ENCODE measurements around the gene SOX5.
"Not testable (repeated sequence)": the region's sequence is repeated elsewhere in the genome, so short reads cannot be mapped to it uniquely, and the experiment has no call there.

Gene SOX5

GRCh38 chr12:23721268-23721667 is 228.2 kb downstream of the SOX5 start:
- CTCF ChIA-PET, result interaction anchor here (0.7 kb wide), 1 partner anchor 892 kb away, joined by 3 read pairs; no protein-coding TSS in a partner anchor
- DNase-seq (ENCODE audit: extremely low spot score), result no peak
- TF ChIP-seq SP1 (IDR thresholded peaks at IDR 0.05), result no peak
- no peak for TF ChIP-seq LEF1 (IDR thresholded peaks at IDR 0.05; ENCODE audit: borderline replicate concordance)
- TF ChIP-seq L3MBTL2 (conservative IDR thresholded peaks at IDR 0.05), result no peak
- no peak for TF ChIP-seq PKNOX1 (IDR thresholded peaks at IDR 0.05)
- no peak for TF ChIP-seq BHLHE40 (IDR thresholded peaks at IDR 0.05; ENCODE audit: borderline replicate concordance)
- TF ChIP-seq ZNF384 (IDR thresholded peaks at IDR 0.05), result no peak
- no peak for TF ChIP-seq HDGF (IDR thresholded peaks at IDR 0.05; ENCODE audit: borderline replicate concordance)
- TF ChIP-seq FOXK2 (IDR thresholded peaks at IDR 0.05), result no peak
- POLR2A ChIA-PET, result no interaction called here

DNA sequence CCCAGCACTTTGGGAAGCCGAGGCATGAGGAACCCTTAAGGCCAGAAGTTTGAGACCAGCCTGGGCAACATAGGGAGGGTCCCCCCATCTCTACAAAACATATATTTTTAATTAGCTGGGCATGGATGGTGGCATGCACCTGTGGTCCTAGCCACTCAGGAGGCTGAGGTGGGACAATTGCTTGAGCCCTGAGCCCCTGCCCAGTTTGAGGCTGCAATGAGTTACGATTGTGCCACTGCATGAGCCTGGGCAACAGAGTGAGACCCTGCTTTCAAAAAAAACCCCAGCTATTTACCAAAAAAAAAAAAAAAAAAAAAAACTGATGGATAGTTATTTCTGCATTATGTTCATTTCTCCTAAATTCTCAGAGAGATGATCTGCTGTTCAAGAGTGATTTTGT is 230.0 kb downstream of the SOX5 start:
- no peak for TF ChIP-seq HDGF (IDR thresholded peaks at IDR 0.05; ENCODE audit: borderline replicate concordance)
- no peak for TF ChIP-seq ELF4 (IDR thresholded peaks at IDR 0.05)
- no peak for TF ChIP-seq SUZ12 (IDR thresholded peaks at IDR 0.05)
- no peak for TF ChIP-seq FOXM1 (IDR thresholded peaks at IDR 0.05; ENCODE audit: borderline replicate concordance)
- no peak for TF ChIP-seq FOXA1 (IDR thresholded peaks at IDR 0.05)
- TF ChIP-seq L3MBTL2 (conservative IDR thresholded peaks at IDR 0.05), result no peak
- TF ChIP-seq TARDBP (IDR thresholded peaks at IDR 0.05), result no peak
- no peak for TF ChIP-seq LEF1 (IDR thresholded peaks at IDR 0.05; ENCODE audit: borderline replicate concordance)
- TF ChIP-seq CTBP1 (IDR thresholded peaks at IDR 0.05; ENCODE audit: borderline replicate concordance), result no peak
- no peak for TF ChIP-seq BHLHE40 (IDR thresholded peaks at IDR 0.05; ENCODE audit: borderline replicate concordance)
- no peak for DNase-seq (ENCODE audit: extremely low spot score)
- CTCF ChIA-PET, result interaction anchor here (0.7 kb wide), 1 partner anchor 31 kb away, joined by 3 read pairs; no protein-coding TSS in a partner anchor
- POLR2A ChIA-PET, result no interaction called here

DNA sequence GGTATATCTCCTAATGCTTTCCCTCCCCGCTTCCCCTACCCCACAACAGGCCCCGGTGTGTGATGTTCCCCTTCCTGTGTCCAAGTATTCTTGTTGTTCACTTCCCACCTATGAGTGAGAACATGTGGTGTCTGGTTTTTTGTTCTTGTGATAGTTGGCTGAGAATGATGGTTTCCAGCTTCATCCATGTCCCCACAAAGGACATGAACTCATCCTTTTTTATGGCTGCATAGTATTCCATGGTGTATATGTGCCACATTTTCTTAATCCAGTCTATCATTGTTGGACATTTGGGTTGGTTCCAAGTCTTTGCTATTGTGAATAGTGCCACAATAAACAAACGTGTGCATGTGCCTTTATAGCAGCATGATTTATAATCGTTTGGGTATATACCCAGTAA is 239.1 kb downstream of the SOX5 start:
- POLR2A ChIA-PET, CTCF ChIA-PET: not testable (repeated sequence)

DNA sequence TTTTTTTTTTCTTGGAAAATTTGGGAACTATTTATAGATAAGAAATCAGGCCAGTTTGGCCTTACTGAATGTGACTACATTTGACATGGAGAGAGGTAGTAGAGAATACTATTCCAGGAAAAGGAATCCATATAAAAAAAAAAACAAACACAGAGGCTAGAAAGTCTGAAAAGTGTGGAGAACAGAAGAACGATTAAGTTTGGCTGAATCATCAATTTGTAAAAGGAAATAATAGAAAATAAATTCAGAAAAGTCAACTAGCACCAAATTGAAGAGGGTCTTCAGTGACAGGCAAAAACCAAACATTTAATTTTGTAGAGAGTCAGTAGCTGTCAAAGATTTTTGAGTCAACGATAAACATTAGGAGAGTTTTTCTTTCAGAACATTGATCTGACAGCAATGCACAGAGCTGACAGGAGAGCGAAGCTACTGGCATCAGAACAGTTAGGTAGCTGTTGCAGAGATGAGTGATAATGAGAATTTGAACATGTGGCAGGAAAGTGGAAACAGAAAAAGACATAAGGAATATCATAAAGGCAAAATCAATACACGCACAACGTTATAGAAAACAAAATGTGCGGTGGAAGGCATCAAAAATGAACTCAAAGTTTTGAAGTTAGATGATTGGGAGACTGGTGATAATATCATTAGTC is 241.2 kb downstream of the SOX5 start:
- no peak for DNase-seq (ENCODE audit: extremely low spot score)
- no peak for TF ChIP-seq PKNOX1 (IDR thresholded peaks at IDR 0.05)
- TF ChIP-seq FOXK2 (IDR thresholded peaks at IDR 0.05), result no peak
- TF ChIP-seq FOXA1 (IDR thresholded peaks at IDR 0.05), result no peak
- no peak for TF ChIP-seq BHLHE40 (IDR thresholded peaks at IDR 0.05; ENCODE audit: borderline replicate concordance)
- no peak for TF ChIP-seq FOXM1 (IDR thresholded peaks at IDR 0.05; ENCODE audit: borderline replicate concordance)
- TF ChIP-seq TARDBP (IDR thresholded peaks at IDR 0.05), result no peak
- no peak for TF ChIP-seq L3MBTL2 (conservative IDR thresholded peaks at IDR 0.05)
- no peak for TF ChIP-seq SP1 (IDR thresholded peaks at IDR 0.05)
- no peak for TF ChIP-seq HDGF (IDR thresholded peaks at IDR 0.05; ENCODE audit: borderline replicate concordance)
- ChIA-PET POLR2A (no interaction called here), CTCF (no interaction called here)

More for the DNA sequence above, 239.1 kb downstream of the SOX5 start:
- not testable (repeated sequence) for DNase-seq (ENCODE audit: extremely low spot score)

- TF ChIP-seq FOXM1 (IDR thresholded peaks at IDR 0.05; ENCODE audit: borderline replicate concordance) (no peak), NFRKB (IDR thresholded peaks at IDR 0.05) (no peak), FOXA1 (IDR thresholded peaks at IDR 0.05) (no peak), SP1 (IDR thresholded peaks at IDR 0.05) (no peak), BHLHE40 (IDR thresholded peaks at IDR 0.05; ENCODE audit: borderline replicate concordance) (no peak), PKNOX1 (IDR thresholded peaks at IDR 0.05) (no peak), L3MBTL2 (conservative IDR thresholded peaks at IDR 0.05) (no peak), TARDBP (IDR thresholded peaks at IDR 0.05) (no peak), ARNT (IDR thresholded peaks at IDR 0.05) (no peak), LEF1 (IDR thresholded peaks at IDR 0.05; ENCODE audit: borderline replicate concordance) (no peak), SUZ12 (IDR thresholded peaks at IDR 0.05) (no peak), HDGF (IDR thresholded peaks at IDR 0.05; ENCODE audit: borderline replicate concordance) (no peak), CTBP1 (IDR thresholded peaks at IDR 0.05; ENCODE audit: borderline replicate concordance) (no peak), FOXK2 (IDR thresholded peaks at IDR 0.05) (no peak), ZNF384 (IDR thresholded peaks at IDR 0.05) (no peak), ELF4 (IDR thresholded peaks at IDR 0.05) (no peak)
- ChIA-PET POLR2A (no interaction called here), CTCF (no interaction called here)
- no peak for DNase-seq (ENCODE audit: extremely low spot score)
These were observed 242.2 kb downstream of the SOX5 start for GRCh38 chr12:23707270-23707669.

DNA sequence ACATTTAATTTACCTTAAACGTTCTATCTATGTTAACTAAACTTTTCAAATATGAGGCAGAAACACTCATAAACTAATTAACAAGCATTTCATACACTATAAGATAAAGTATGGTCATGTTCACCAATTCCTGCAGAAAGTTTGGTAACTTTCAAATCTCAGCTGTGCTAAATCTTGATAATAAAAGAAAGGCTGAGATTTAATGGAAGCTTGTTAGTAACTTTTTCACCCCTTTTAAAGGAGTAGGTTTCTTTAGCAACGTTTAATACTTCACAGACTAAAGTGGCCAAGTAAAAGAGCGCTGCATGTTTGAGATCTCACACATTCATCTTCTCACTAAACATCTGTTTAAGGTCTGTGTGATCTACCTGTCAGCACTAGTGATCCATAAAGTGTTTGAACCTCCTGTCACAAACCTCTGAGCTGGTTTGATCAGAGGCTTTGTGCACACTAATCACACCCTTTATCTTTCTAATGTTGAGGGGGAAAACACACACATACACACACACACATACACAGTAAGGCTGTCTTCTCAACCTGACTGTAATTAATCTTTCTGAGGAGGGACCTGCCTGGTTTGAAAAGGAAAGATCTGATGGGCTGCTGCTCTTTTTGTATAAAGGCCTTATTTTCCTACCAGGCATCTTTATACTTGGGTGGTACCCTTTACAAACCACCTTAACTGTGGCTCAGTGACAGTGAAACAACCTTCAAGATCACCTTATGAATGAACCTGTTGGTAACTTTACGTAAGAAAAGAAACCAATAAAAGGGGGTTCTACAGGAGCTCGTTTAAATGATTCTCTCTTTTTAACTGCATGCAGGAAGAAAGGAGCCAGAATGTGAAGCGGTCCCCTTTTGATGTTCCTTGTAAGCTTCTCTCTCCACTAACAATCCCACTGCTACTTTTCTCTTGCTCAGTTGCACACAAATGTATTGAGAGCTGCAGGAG is 244.2 kb downstream of the SOX5 start:
- no peak for TF ChIP-seq LEF1 (IDR thresholded peaks at IDR 0.05; ENCODE audit: borderline replicate concordance)
- TF ChIP-seq SP1 (IDR thresholded peaks at IDR 0.05), result no peak
- no peak for TF ChIP-seq ARNT (IDR thresholded peaks at IDR 0.05)
- no peak for TF ChIP-seq FOXM1 (IDR thresholded peaks at IDR 0.05; ENCODE audit: borderline replicate concordance)
- no peak for TF ChIP-seq BHLHE40 (IDR thresholded peaks at IDR 0.05; ENCODE audit: borderline replicate concordance)
- TF ChIP-seq ZNF384 (IDR thresholded peaks at IDR 0.05), result no peak
- TF ChIP-seq ELF4 (IDR thresholded peaks at IDR 0.05), result no peak
- no peak for TF ChIP-seq NFRKB (IDR thresholded peaks at IDR 0.05)
- TF ChIP-seq L3MBTL2 (conservative IDR thresholded peaks at IDR 0.05), result no peak
- TF ChIP-seq HDGF (IDR thresholded peaks at IDR 0.05; ENCODE audit: borderline replicate concordance), result no peak
- TF ChIP-seq FOXA1 (IDR thresholded peaks at IDR 0.05), result no peak
- TF ChIP-seq CTBP1 (IDR thresholded peaks at IDR 0.05; ENCODE audit: borderline replicate concordance), result no peak
- no peak for TF ChIP-seq TARDBP (IDR thresholded peaks at IDR 0.05)
- no peak for TF ChIP-seq FOXK2 (IDR thresholded peaks at IDR 0.05)
- TF ChIP-seq SUZ12 (IDR thresholded peaks at IDR 0.05), result no peak
- TF ChIP-seq PKNOX1 (IDR thresholded peaks at IDR 0.05), result no peak
- no peak for DNase-seq (ENCODE audit: extremely low spot score)
- ChIA-PET CTCF (interaction anchor here (0.7 kb wide), 1 partner anchor 842 kb away, joined by 3 read pairs; no protein-coding TSS in a partner anchor), POLR2A (no interaction called here)
